ENCODE data around the gene XYLT1. TPM values are rescaled to one million over a fixed set of nuclear protein-coding genes. Genes with fewer than 3 reads are reported as not detected.
"Not testable (repeated sequence)": the region's sequence is repeated elsewhere in the genome, so short reads cannot be mapped to it uniquely, and the experiment has no call there.

The XYLT1 gene
- total and polyA plus RNA-seq, 8 donors = 6.0 to 8.4 (median 7.3) TPM

DNA sequence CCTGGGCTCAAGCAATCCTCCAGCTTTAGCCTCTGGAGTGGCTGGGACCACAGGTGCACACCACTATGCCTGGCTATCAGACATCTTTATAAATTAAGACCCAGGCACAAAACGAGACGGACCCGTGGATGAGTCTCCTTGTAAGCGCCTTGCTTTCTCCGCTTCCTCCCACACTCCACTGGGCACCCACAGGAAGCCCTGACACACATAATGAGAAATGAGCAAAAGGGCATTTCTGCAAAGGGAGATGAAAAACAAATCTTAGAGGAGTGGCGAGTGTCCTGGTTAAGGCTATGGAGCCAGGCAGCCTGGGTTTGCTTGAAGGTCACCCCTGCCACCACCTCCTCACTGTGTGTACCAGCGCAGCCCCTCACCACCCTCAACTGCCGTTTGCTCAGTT, 56.3 kb downstream of the XYLT1 start:
- Histone ChIP-seq H3K4me1 (peaks cover 0 to 20% of the 10 kb centered on the region in 2 donors), H3K27me3 (no peaks in the 10 kb centered on the region), H3K36me3 (no peaks in the 10 kb centered on the region), H3K4me3 (no peak overlapping the region), H3K9me3 (no peaks in the 10 kb centered on the region), H3K27ac (no peak overlapping the region)
- TF ChIP-seq, protein P1, sequence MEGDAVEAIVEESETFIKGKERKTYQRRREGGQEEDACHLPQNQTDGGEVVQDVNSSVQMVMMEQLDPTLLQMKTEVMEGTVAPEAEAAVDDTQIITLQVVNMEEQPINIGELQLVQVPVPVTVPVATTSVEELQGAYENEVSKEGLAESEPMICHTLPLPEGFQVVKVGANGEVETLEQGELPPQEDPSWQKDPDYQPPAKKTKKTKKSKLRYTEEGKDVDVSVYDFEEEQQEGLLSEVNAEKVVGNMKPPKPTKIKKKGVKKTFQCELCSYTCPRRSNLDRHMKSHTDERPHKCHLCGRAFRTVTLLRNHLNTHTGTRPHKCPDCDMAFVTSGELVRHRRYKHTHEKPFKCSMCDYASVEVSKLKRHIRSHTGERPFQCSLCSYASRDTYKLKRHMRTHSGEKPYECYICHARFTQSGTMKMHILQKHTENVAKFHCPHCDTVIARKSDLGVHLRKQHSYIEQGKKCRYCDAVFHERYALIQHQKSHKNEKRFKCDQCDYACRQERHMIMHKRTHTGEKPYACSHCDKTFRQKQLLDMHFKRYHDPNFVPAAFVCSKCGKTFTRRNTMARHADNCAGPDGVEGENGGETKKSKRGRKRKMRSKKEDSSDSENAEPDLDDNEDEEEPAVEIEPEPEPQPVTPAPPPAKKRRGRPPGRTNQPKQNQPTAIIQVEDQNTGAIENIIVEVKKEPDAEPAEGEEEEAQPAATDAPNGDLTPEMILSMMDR (IDR thresholded peaks at IDR 0.05) = no peak
- intact Hi-C loops (cut with DNase I) = no loop called here
- ATAC-seq (no peak), DNase-seq (no peak)

DNA sequence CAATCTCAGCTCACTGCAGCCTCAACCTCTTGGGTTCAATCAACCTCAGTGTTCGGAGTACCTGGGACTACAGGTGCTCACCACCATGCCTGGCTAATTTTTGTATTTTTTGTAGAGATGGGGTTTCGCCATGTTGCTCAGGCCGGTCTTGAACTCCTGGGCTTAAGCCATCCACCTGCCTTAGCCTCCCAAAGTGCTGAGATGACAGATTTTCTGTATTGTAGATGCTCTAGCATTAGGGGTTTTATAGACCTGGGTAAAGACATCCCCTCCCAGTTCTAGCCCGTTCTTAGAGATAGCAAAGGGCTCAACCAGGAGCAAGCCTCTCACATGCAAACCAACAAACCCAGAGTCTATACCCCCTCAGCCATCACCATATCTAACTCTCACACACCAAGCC, 57.3 kb downstream of the XYLT1 start:
- H3K36me3 ChIP-seq = no peaks in the 10 kb centered on the region
- ATAC-seq = no peak
- TF ChIP-seq, protein P1 (IDR thresholded peaks at IDR 0.05) = no peak
- no peaks in the 10 kb centered on the region for H3K27me3 ChIP-seq
- peaks cover 0 to 20% of the 10 kb centered on the region in 2 donors for H3K4me1 ChIP-seq
- no peak for DNase-seq
- H3K27ac ChIP-seq = no peak overlapping the region
- no peaks in the 10 kb centered on the region for H3K9me3 ChIP-seq
- H3K4me3 ChIP-seq = no peak overlapping the region
- intact Hi-C loops (cut with DNase I) = no loop called here

DNA sequence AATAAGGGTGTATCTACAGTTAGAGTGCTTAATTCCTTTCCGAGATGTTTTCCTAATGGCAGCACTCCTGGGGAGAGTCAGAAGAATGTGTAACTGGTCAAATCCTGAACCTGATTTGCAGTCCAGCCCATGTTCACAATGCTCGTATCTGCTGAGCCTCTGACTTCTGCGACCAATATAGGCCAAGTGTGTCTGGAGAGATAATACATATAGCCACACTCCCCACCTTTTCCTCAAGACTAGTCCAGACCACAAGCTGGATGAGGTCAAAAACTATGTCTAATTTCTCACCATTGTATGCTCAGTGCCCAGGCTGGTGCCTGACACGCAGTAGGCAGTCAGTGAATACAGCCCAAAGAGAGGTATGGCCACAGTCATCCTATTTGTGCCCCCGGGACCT, 58.0 kb downstream of the XYLT1 start:
- ATAC-seq = no peak

DNA sequence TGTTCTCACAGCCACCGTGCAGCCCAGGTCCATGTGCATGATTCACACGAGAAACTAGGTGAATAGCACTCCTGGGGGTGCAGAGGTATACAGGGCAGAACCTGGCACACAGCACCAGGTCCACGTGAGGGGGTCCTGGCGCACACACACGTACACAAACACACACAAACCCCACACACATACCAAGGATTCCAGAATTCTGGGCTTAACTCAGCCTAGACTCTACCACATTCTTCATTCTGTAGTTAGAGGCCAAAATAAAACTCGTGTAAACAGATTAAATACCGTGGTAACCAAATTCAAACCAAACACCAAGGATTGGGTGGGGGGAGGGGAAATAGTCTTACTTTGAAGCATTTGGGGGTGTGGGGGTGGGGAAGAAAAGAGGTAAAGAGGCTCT, 58.5 kb downstream of the XYLT1 start:
- intact Hi-C loops (cut with DNase I) = no loop called here
- DNase-seq = no peak
- Histone ChIP-seq H3K27ac (no peak overlapping the region), H3K27me3 (no peaks in the 10 kb centered on the region), H3K4me3 (no peak overlapping the region), H3K36me3 (no peaks in the 10 kb centered on the region), H3K9me3 (no peaks in the 10 kb centered on the region), H3K4me1 (peaks cover 0 to 18% of the 10 kb centered on the region in 2 donors)
- ATAC-seq = no peak
- TF ChIP-seq, protein P1 (IDR thresholded peaks at IDR 0.05) = no peak

More for the DNA sequence above, 58.0 kb downstream of the XYLT1 start:
- H3K9me3 ChIP-seq = no peaks in the 10 kb centered on the region
- no peak for DNase-seq
- H3K4me3 ChIP-seq = no peak overlapping the region
- peaks cover 0 to 20% of the 10 kb centered on the region in 2 donors for H3K4me1 ChIP-seq
- intact Hi-C loops (cut with DNase I) = no loop called here
- H3K36me3 ChIP-seq = no peaks in the 10 kb centered on the region
- H3K27ac ChIP-seq = no peak overlapping the region
- no peaks in the 10 kb centered on the region for H3K27me3 ChIP-seq
- TF ChIP-seq, protein P1 (IDR thresholded peaks at IDR 0.05) = no peak

DNA sequence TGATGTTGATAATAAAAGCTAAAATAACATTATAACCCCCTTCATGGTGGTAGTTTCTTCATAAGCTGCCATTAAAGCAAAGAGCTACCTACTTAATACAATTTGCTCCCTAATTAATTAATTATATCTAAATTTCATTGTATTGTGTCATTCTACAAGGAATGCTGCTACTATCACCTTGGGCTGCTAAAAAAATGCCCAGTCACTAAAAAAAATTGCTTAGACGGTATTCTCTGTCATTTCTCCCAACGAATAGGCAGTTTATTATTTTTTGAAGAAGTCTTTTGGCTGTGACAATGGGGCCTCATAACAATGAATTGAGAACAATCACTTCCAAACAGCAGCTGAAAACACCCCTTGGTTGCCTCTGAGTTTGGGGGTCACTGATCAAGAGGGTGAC, 59.5 kb downstream of the XYLT1 start:
- Histone ChIP-seq H3K27ac (no peak overlapping the region), H3K36me3 (no peaks in the 10 kb centered on the region), H3K4me1 (peaks cover 0 to 12% of the 10 kb centered on the region in 2 donors), H3K4me3 (no peak overlapping the region), H3K9me3 (no peaks in the 10 kb centered on the region), H3K27me3 (no peaks in the 10 kb centered on the region)
- ATAC-seq = no peak
- intact Hi-C loops (cut with DNase I) = no loop called here
- TF ChIP-seq, protein P1 (IDR thresholded peaks at IDR 0.05) = no peak
- DNase-seq = no peak

DNA sequence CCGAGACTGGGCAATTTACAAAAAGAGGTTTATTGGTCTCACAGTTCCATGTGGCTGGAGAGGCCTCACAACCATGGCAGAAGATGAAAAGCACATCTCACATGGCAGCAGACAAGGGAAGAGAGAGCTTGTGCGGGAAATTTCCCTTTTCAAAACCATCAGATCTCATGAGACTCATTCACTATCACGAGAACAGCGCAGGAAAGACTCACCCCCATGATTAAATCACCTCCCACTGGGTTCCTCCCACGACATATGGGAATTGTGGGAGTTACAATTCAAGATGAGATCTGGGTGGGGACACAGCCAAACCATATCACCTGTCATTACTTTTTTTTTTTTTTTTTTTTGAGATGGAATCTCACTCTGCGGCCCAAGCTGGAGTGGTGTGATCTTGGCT, 60.4 kb downstream of the XYLT1 start:
- H3K9me3 ChIP-seq; DNase-seq; H3K27ac ChIP-seq; H3K27me3 ChIP-seq; intact Hi-C loops (cut with DNase I); H3K4me3 ChIP-seq; H3K4me1 ChIP-seq; ATAC-seq; H3K36me3 ChIP-seq: not testable (repeated sequence)
